Measurements from ENCODE around the gene TAB2. TPM values are rescaled to one million over a fixed set of nuclear protein-coding genes. Genes with fewer than 3 reads are reported as not detected.
A peak's percentile ranks its signal among the peaks of the same experiment; 100 is the strongest.

The TAB2 gene
- total RNA-seq, 4 donors from 2014 or later, result 63.7 to 73.5 (median 69.2) TPM

DNA sequence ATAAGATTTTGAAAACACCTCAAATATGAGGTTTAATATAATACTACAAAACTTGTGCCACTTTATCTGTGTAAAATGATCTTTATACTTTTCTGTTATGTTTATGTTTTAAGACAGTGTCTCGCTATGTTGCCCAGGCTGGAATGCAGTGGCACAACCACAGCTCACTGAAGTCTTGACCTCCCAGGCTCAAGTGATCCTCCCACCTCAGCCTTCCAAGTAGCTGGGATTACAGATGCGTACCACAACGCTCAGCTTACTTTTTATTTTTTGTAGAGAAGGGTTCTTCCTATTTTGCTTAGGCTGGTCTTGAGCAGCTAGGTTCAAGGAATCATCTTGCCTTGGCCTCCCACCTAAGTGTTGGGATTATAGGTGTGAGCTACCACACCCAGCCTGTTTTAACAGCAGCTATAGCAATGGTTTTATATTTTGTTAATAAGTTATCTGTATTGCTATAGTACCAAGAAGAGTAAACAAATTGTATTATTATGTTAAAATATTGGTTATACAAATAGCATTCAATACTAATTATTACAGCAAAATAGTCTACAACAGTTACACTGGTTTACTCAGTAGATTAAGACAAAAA is 8.2 kb downstream of the TAB2 start:
- Histone ChIP-seq H3K27me3 (no peaks in the 10 kb centered on the region), H3K4me1 (peaks cover 69 to 71% of the 10 kb centered on the region in 2 donors), H3K27ac (no peak overlapping the region), H3K36me3 (no peaks in the 10 kb centered on the region), H3K9me3 (no peaks in the 10 kb centered on the region), H3K4me3 (no peak overlapping the region)
- in situ Hi-C loops (cut with MboI; ENCODE audit: low sequenced_read_pairs in 4 of 4), result no loop called here
- no peak for TF ChIP-seq POLR2A (IDR thresholded peaks at IDR 0.05)
- TF ChIP-seq, protein P1, sequence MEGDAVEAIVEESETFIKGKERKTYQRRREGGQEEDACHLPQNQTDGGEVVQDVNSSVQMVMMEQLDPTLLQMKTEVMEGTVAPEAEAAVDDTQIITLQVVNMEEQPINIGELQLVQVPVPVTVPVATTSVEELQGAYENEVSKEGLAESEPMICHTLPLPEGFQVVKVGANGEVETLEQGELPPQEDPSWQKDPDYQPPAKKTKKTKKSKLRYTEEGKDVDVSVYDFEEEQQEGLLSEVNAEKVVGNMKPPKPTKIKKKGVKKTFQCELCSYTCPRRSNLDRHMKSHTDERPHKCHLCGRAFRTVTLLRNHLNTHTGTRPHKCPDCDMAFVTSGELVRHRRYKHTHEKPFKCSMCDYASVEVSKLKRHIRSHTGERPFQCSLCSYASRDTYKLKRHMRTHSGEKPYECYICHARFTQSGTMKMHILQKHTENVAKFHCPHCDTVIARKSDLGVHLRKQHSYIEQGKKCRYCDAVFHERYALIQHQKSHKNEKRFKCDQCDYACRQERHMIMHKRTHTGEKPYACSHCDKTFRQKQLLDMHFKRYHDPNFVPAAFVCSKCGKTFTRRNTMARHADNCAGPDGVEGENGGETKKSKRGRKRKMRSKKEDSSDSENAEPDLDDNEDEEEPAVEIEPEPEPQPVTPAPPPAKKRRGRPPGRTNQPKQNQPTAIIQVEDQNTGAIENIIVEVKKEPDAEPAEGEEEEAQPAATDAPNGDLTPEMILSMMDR (IDR thresholded peaks at IDR 0.05 in 4 of 5, conservative IDR thresholded peaks at IDR 0.05 in 1 of 5), result no peak
- ATAC-seq (no peak), DNase-seq (no peak)
- intact Hi-C loops (cut with DNase I; ENCODE audit: low total_unique reads), result no loop called here

DNA sequence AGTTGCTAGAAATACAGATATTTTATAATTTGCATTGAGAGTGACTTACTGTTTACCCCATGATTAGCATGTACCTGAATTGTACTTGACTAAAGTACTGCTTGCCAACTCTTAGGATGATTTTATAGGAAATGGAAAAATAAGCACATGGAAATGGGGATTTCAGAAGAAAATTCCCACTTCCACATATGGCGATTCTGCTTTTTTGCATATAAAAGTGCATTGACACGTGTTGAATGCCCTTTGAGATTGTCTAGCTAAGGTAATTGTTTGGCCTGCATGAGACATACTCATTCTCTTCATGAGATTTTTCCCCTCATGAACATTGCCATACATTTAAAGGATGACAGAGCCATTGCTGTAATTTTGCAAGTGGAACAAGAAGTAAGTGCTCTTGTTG is 10.1 kb downstream of the TAB2 start:
- in situ Hi-C loops (cut with MboI; ENCODE audit: low sequenced_read_pairs in 4 of 4), result no loop called here
- TF ChIP-seq POLR2A (IDR thresholded peaks at IDR 0.05), result no peak
- TF ChIP-seq, protein P1 (IDR thresholded peaks at IDR 0.05 in 4 of 5, conservative IDR thresholded peaks at IDR 0.05 in 1 of 5), result no peak
- Histone ChIP-seq H3K9me3 (no peaks in the 10 kb centered on the region), H3K4me1 (peaks cover 77 to 81% of the 10 kb centered on the region in 2 donors), H3K36me3 (no peaks in the 10 kb centered on the region), H3K4me3 (no peak overlapping the region), H3K27me3 (no peaks in the 10 kb centered on the region), H3K27ac (no peak overlapping the region)
- no peak for DNase-seq
- ATAC-seq, result no peak
- intact Hi-C loops (cut with DNase I; ENCODE audit: low total_unique reads), result no loop called here

GRCh38 chr6:149328083-149328482 is 10.6 kb downstream of the TAB2 start:
- H3K27me3 ChIP-seq, result no peaks in the 10 kb centered on the region
- intact Hi-C loops (cut with DNase I; ENCODE audit: low total_unique reads), result no loop called here
- no peaks in the 10 kb centered on the region for H3K9me3 ChIP-seq
- in situ Hi-C loops (cut with MboI; ENCODE audit: low sequenced_read_pairs in 4 of 4), result no loop called here
- DNase-seq (no peak), ATAC-seq (no peak)
- TF ChIP-seq, protein P1 (IDR thresholded peaks at IDR 0.05 in 4 of 5, conservative IDR thresholded peaks at IDR 0.05 in 1 of 5), result no peak
- TF ChIP-seq POLR2A (IDR thresholded peaks at IDR 0.05), result no peak
- H3K4me3 ChIP-seq, result no peak overlapping the region
- peaks cover 77 to 86% of the 10 kb centered on the region in 2 donors for H3K4me1 ChIP-seq
- H3K27ac ChIP-seq, result no peak overlapping the region
- no peaks in the 10 kb centered on the region for H3K36me3 ChIP-seq

DNA sequence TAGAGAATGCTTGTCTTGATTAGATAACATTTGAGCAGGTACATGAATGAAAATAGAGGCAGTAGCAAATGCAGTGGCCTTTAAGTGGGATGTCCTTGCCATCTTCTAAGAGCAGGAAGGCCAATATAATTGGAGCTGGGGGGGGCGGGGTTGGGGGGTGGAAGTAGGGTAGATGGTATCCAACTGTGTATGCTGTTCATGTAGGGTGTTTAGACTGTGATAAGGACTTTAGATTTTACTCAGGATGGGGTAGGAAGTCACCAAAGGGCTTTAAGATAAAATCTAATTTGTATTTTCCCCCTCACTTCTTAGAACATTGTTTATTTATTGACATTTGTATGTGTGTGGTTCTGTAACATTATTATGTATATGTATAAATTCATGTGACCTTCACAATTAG is 12.0 kb downstream of the TAB2 start:
- no peaks in the 10 kb centered on the region for H3K27me3 ChIP-seq
- no peaks in the 10 kb centered on the region for H3K36me3 ChIP-seq
- H3K4me3 ChIP-seq, result no peak overlapping the region
- H3K27ac ChIP-seq, result peak overlapping the region in 1 of 4 donors; percentile 13
- intact Hi-C loops (cut with DNase I; ENCODE audit: low total_unique reads) (no loop called here), in situ Hi-C loops (cut with MboI; ENCODE audit: low sequenced_read_pairs in 4 of 4) (no loop called here)
- DNase-seq (no peak), ATAC-seq (no peak)
- peaks cover 79 to 88% of the 10 kb centered on the region in 2 donors for H3K4me1 ChIP-seq
- no peaks in the 10 kb centered on the region for H3K9me3 ChIP-seq
- TF ChIP-seq POLR2A (IDR thresholded peaks at IDR 0.05), result no peak
- TF ChIP-seq, protein P1 (IDR thresholded peaks at IDR 0.05 in 4 of 5, conservative IDR thresholded peaks at IDR 0.05 in 1 of 5), result no peak

DNA sequence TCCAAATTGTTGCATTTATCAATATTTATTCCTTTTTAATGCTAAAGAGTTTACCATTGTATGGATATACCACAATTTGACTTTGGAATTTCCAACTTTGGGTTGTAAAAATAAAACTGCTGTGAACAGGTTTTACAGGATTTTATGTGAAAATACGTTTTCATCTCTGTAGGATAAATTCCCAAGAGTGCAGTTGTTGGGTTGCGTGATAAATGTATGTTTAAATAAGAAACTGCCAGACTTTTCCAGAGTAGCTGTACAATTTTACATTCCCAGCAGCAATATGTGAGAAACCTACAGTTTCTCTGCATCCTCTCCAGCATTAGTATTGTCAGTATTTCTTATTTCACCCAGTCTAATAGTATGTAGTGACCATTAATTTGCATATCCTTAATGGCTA is 12.6 kb downstream of the TAB2 start:
- H3K4me1 ChIP-seq, result peaks cover 79 to 87% of the 10 kb centered on the region in 2 donors
- H3K27me3 ChIP-seq, result no peaks in the 10 kb centered on the region
- no peaks in the 10 kb centered on the region for H3K36me3 ChIP-seq
- in situ Hi-C loops (cut with MboI; ENCODE audit: low sequenced_read_pairs in 4 of 4) (no loop called here), intact Hi-C loops (cut with DNase I; ENCODE audit: low total_unique reads) (no loop called here)
- H3K9me3 ChIP-seq, result no peaks in the 10 kb centered on the region
- ATAC-seq (no peak), DNase-seq (no peak)
- peak overlapping the region in 1 of 4 donors; percentile 13 for H3K27ac ChIP-seq
- TF ChIP-seq POLR2A (IDR thresholded peaks at IDR 0.05), result no peak
- TF ChIP-seq, protein P1 (IDR thresholded peaks at IDR 0.05 in 4 of 5, conservative IDR thresholded peaks at IDR 0.05 in 1 of 5), result no peak
- H3K4me3 ChIP-seq, result no peak overlapping the region
